ENCODE data around the gene FAHD1.
A peak's percentile ranks its signal among the peaks of the same experiment; 100 is the strongest.

DNA sequence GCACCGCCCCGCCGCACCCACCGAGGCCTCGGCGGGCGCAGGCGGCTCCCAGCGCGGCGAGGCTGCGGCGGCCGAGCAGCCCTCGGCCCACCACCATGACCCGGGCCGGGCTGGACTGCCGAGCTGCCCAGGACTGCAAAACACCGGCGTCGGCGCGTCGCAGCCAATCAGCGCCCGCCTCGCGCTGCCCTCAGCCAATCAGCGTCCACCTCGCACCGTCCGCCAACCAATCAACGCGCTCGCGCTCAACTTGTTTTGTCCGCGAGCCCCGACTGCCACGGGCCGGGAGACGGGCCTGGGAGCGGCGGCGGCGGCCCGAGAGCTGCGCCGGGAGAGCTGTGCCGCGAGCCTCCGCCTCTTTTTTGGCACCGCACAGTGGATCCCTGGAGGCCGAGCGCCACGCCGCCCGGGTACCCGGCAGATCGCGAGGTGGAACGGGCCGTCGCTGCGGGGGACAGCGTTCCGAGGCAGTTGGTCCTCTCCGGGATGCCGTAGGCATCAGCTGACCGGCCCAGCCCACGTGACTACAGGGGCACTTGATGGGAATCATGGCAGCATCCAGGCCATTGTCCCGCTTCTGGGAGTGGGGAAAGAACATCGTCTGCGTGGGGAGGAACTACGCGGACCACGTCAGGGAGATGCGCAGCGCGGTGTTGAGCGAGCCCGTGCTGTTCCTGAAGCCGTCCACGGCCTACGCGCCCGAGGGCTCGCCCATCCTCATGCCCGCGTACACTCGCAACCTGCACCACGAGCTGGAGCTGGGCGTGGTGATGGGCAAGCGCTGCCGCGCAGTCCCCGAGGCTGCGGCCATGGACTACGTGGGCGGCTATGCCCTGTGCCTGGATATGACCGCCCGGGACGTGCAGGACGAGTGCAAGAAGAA lies at the start of gene FAHD1, which contains the start of gene HAGH:
- TF ChIP-seq, protein P1, sequence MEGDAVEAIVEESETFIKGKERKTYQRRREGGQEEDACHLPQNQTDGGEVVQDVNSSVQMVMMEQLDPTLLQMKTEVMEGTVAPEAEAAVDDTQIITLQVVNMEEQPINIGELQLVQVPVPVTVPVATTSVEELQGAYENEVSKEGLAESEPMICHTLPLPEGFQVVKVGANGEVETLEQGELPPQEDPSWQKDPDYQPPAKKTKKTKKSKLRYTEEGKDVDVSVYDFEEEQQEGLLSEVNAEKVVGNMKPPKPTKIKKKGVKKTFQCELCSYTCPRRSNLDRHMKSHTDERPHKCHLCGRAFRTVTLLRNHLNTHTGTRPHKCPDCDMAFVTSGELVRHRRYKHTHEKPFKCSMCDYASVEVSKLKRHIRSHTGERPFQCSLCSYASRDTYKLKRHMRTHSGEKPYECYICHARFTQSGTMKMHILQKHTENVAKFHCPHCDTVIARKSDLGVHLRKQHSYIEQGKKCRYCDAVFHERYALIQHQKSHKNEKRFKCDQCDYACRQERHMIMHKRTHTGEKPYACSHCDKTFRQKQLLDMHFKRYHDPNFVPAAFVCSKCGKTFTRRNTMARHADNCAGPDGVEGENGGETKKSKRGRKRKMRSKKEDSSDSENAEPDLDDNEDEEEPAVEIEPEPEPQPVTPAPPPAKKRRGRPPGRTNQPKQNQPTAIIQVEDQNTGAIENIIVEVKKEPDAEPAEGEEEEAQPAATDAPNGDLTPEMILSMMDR (IDR thresholded peaks at IDR 0.05), result no peak
- peak in 1 of 2 donors; percentile 60 for TF ChIP-seq POLR2A (IDR thresholded peaks at IDR 0.05)
